HFFc6 (cell line): Measurements from ENCODE around the gene MDN1. TPM values are rescaled to one million over a fixed set of nuclear protein-coding genes. Genes with fewer than 3 reads are reported as not detected.

Experiments used
- DNase-seq: peaks from one replicate; pipeline ENCODE4 v3.0.0-alpha.2; 2018
- H3K27ac Mint-ChIP-seq: 2 replicates; pipeline ENCODE4 v1.8.0; 2020; ENCODE audit warnings: mild to moderate bottlenecking, mixed read lengths
- H3K27me3 Mint-ChIP-seq: 2 replicates; pipeline ENCODE4 v1.8.0; 2021; ENCODE audit warnings: mild to moderate bottlenecking, moderate library complexity, mixed read lengths; ENCODE audit not compliant: insufficient read depth
- H3K36me3 Mint-ChIP-seq: 2 replicates; pipeline ENCODE4 v1.8.0; 2021; ENCODE audit warnings: low read depth, mixed read lengths
- H3K4me1 Mint-ChIP-seq: 2 replicates; pipeline ENCODE4 v1.8.0; 2020; ENCODE audit warnings: low read depth, mixed read lengths
- H3K4me3 Mint-ChIP-seq: 2 replicates; pipeline ENCODE4 v1.8.0; 2020; ENCODE audit warnings: mild to moderate bottlenecking, moderate library complexity, mixed read lengths
- H3K9me3 Mint-ChIP-seq: 2 replicates; pipeline ENCODE4 v1.8.0; 2020; ENCODE audit warnings: mild to moderate bottlenecking, mixed read lengths
- CTCF ChIP-seq: fragments of 200-600 bp; sonication (generic); IDR thresholded peaks from 2 replicates; pipeline ENCODE4 v1.5.0; 2021; ENCODE audit warnings: antibody characterized with exemption, mild to moderate bottlenecking
- total RNA-seq, 6 experiments: library from RNA; stranded (reverse); fragmentation: NEBNext Ultra II Directional; extraction: Animal tissue kit (Norgen Biotek cat#: 25700); gene quantifications; 2 replicates in 1 of 6; 3 replicates in 5 of 6; pipeline ENCODE4 v1.2.3, GENCODE V29; 2021

MDN1 gene
- total RNA-seq, 6 experiments from 2014 or later = 17.4 to 25.4 (median 18.4) TPM

- Mint-ChIP-seq H3K4me3 (no peak overlapping the region), H3K27me3 (no peaks in the 10 kb centered on the region), H3K9me3 (no peaks in the 10 kb centered on the region), H3K36me3 (no peaks in the 10 kb centered on the region), H3K4me1 (no peaks in the 10 kb centered on the region), H3K27ac (no peak overlapping the region)
- no peak for DNase-seq
- TF ChIP-seq CTCF = no peak
Observed at GRCh38 chr6:89807581-89807980, 12.0 kb downstream of the MDN1 start.

- H3K4me1 Mint-ChIP-seq = no peaks in the 10 kb centered on the region
- no peak overlapping the region for H3K4me3 Mint-ChIP-seq
- no peaks in the 10 kb centered on the region for H3K27me3 Mint-ChIP-seq
- no peaks in the 10 kb centered on the region for H3K36me3 Mint-ChIP-seq
- no peak for TF ChIP-seq CTCF
- DNase-seq = no peak
- no peak overlapping the region for H3K27ac Mint-ChIP-seq
- H3K9me3 Mint-ChIP-seq = no peaks in the 10 kb centered on the region
Observed at GRCh38 chr6:89805814-89806371, 13.7 kb downstream of the MDN1 start.

- DNase-seq = no peak
- Mint-ChIP-seq H3K9me3 (no peaks in the 10 kb centered on the region), H3K4me3 (no peak overlapping the region), H3K27me3 (no peaks in the 10 kb centered on the region), H3K4me1 (no peaks in the 10 kb centered on the region), H3K36me3 (peaks cover 6% of the 10 kb centered on the region), H3K27ac (no peak overlapping the region)
- no peak for TF ChIP-seq CTCF
Observed at GRCh38 chr6:89803271-89803670, 16.3 kb downstream of the MDN1 start.

- no peak overlapping the region for H3K4me3 Mint-ChIP-seq
- no peak for DNase-seq
- H3K9me3 Mint-ChIP-seq = no peaks in the 10 kb centered on the region
- H3K36me3 Mint-ChIP-seq = peaks cover 12% of the 10 kb centered on the region
- H3K4me1 Mint-ChIP-seq = no peaks in the 10 kb centered on the region
- no peaks in the 10 kb centered on the region for H3K27me3 Mint-ChIP-seq
- no peak overlapping the region for H3K27ac Mint-ChIP-seq
- no peak for TF ChIP-seq CTCF
Observed at GRCh38 chr6:89799756-89800155, 19.8 kb downstream of the MDN1 start.

- no peak for TF ChIP-seq CTCF
- no peak for DNase-seq
- H3K4me1 Mint-ChIP-seq = no peaks in the 10 kb centered on the region
- no peaks in the 10 kb centered on the region for H3K27me3 Mint-ChIP-seq
- H3K4me3 Mint-ChIP-seq = no peak overlapping the region
- no peaks in the 10 kb centered on the region for H3K9me3 Mint-ChIP-seq
- H3K36me3 Mint-ChIP-seq = peaks cover 12% of the 10 kb centered on the region
- H3K27ac Mint-ChIP-seq = no peak overlapping the region
Observed at GRCh38 chr6:89799096-89799495, 20.5 kb downstream of the MDN1 start.

- no peaks in the 10 kb centered on the region for H3K27me3 Mint-ChIP-seq
- no peak overlapping the region for H3K27ac Mint-ChIP-seq
- no peak overlapping the region for H3K4me3 Mint-ChIP-seq
- H3K36me3 Mint-ChIP-seq = peaks cover 17% of the 10 kb centered on the region
- H3K4me1 Mint-ChIP-seq = no peaks in the 10 kb centered on the region
- H3K9me3 Mint-ChIP-seq = no peaks in the 10 kb centered on the region
- DNase-seq = no peak
- no peak for TF ChIP-seq CTCF
Observed at GRCh38 chr6:89797317-89797716, 22.3 kb downstream of the MDN1 start.
